NCI-H748 (cell line): ENCODE data around the gene RETN.
A peak's percentile ranks its signal among the peaks of the same experiment; 100 is the strongest.
"Not testable (repeated sequence)": the region's sequence is repeated elsewhere in the genome, so short reads cannot be mapped to it uniquely, and the experiment has no call there.

Source experiments
- DNase-seq: peaks from one replicate; lab custom pipeline; 2025; ENCODE audit not compliant: unreplicated experiment; lab: John Stamatoyannopoulos, UW

The RETN gene

DNA sequence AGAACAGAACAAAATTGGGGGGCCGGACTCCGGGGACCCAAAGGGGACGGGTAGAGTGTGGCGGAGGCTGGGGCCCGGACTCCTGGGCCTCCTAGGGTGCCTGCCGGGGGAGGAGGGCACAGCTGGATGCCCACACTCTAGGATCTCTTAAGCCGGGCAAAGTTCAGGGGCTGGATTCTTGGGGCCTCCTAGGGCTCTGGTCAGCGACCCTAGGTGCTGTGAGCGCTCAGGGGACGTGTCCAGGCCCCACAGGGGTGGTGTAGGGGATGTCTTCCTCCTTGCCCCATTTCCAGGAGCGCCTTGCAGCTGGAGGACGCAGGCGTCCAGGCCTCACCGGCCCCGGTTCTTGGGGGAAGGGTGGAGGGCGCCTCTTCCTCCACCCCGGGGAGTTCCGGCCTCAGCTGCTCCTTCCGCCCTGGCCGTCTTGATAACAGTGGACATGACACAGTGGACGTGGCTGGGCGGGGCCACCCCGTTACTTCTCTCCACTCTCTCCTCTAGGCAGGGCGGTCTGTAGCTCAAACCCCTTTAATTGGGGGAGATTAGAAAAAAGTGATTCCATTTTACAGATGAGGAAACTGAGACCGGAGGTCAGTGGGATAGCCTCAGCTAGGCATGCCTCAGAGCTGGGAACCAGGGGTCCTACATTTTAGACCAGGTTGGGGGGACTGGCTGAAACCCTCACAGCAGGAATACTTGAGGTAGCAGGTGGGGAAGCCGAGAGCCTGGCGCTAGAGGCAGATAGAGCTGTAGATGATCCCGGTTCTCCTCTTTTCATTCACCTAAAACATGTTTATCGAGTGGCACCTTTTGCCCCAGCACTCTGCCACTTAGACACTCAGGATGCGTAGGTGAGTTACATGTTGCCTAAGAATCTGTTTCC is 31.2 kb upstream of the RETN start:
- peak; percentile 9 for DNase-seq

DNA sequence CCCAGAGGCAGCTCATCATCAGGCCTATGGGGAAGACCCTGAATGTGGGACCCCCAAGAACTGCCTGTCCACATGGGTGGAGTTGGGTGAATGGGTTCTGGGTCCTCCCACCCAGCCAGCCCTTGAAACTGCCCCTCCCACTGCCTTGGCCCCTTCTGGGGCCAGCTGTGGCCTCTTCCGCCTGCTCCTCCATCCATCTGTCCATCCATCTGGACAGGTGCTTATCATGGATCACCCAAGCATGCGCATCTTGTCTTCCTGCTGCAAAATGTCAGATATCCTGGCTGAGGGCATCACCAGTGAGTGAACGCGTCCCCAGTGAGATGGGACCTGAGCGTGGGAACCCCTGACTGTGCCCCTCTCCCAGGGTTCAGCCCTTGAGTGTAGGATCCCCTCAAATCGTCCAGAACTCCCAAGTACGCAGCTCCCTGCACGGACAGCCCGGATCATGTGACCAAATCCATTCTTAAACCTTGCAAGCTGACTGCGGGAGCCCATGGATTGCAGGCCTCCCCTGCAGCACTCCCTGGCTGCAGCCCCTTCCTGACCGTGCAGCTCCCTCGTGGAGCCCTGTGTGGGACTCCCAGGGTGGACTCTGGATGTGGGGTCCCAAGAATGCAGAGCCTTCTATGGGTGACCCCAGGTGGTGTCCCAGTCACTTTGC is 29.9 kb upstream of the RETN start:
- no peak for DNase-seq

- DNase-seq, result no peak
Measured at GRCh38 chr19:7639863-7640348, 28.9 kb upstream of the RETN start.

DNA sequence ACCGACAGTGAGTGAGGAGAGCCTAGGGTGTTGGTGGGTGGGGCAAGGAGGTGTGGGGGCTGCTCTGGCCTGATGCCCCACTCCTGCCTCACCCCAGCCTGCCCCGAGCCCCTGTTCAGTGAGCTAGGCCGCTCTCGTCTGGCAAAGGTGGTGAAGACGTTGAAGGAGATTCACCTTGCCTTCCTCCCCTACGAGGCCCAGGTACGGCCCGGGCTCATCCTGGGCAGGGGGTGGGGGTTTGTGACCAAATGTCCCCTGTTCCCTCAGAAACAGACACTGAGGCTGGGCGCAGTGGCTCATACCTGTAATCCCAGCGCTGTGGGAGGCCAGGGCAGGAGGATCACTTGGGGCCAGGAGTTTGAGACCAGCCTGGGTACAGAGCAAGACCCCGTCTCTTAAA is 28.0 kb upstream of the RETN start:
- DNase-seq, result no peak

- no peak for DNase-seq
Measured at GRCh38 chr19:7641290-7642276, 27.3 kb upstream of the RETN start.

GRCh38 chr19:7642295-7643030 is 26.4 kb upstream of the RETN start:
- DNase-seq, result no peak

DNA sequence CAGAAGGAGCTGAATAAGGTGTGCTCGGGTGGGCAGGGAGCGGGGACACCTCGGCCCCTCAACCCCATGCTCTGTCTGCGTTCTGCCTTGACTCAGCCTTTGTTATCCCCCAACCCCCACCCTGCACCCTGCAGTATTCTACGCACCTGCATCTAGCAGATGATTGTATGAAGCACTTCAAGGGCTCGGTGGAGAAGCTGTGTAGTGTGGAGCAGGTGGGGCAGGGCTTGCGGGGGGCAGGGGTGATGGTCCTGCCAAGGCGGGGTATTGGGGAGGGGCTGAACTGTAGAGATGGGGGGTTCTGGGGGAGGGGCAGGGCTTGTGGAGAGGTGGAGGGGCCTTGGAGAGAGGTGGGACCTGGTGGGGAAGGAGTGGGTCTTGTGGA is 25.8 kb upstream of the RETN start:
- DNase-seq, result no peak

DNA sequence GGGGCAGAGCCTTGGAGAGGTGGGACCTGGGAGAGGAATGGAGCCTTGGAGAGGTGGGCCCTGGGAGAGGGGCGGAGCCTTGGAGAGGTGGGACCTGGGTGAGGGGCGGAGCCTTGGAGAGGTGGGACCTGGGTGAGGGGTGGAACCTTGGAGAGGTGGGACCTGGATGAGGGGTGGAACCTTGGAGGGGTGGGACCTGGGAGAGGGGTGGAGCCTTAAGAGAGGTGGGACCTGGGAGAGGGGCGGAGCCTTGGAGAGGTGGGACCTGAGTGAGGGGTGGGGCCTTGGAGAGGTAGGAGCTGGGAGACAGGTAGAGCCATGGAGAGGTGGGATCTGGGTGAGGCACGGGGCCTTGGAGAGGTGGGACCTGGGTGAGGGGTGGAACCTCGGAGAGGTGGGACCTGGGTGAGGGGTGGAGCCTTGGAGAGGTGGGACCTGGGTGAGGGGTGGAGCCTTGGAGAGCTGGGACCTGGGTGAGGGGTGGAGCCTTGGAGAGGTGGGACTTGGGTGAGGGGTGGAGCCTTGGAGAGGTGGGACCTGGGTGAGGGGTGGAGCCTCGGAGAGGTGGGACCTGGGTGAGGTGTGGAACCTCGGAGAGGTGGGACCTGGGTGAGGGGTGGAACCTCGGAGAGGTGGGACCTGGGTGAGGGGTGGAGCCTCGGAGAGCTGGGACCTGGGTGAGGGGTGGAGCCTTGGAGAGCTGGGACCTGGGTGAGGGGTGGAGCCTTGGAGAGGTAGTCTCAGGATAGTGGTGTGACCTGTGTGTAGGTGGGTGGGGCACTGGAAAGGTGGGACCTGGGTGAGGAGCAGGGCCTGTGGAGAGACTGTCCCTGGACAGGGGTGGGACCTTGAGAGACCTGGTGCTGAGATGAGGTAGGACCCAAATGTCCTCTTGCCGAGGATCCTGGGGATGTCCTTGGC is 25.0 kb upstream of the RETN start:
- DNase-seq, result not testable (repeated sequence)

- no peak for DNase-seq
Measured at GRCh38 chr19:7644550-7644877, 24.3 kb upstream of the RETN start.

DNA sequence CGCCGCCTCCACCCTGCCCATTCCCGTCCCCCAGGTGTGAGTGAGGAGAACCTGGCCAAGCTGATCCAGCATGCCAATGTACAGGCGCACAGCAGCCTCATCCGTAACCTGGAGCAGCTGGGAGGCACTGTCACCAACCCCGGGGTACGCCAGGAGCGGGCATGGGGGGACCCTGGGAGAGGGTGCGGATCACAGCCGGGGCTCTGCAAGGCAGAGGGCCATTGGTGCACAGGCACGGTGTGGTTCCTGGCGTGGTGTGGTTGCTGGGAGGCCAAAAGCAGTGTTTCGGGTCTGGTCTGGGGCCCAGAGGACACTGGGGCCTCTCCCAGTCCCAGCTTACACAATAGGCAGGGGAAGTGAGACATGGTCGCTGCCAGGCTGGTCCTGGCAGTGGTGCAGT is 23.7 kb upstream of the RETN start:
- no peak for DNase-seq

DNA sequence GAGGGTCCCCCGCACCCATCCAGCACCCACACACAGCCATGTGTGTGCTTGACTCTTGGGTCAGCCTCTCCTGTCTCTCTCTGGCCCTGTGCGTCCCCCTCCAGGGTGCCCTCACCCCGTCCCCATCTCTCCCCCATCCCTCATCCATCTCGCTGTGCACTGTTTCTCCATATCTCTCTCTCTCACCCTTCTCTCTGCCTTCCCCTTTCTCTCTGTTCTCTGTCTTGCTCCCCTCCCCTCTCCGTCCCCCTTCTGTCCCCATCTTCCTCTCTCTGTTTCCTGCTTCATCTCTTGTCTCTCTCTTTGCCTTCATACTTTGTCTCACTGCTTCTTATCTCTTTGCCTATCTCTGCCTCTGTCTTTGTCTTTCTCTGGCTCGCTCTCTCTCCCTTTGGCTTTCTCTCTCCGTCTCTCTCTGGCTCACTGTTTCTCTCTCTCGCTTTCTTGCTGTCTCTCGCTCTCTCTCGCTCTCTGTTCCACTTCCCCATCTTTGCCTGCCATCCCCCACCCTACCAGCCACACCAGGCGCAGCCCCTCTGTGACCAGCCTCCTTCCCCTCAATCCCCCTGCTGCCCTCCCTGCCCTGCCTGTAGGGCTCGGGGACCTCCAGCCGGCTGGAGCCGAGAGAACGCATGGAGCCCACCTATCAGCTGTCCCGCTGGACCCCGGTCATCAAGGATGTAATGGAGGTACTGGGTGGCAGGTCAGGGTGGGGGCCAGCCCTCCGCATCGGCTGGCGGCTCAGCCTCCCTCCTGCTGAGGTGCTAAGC is 23.0 kb upstream of the RETN start:
- no peak for DNase-seq

DNA sequence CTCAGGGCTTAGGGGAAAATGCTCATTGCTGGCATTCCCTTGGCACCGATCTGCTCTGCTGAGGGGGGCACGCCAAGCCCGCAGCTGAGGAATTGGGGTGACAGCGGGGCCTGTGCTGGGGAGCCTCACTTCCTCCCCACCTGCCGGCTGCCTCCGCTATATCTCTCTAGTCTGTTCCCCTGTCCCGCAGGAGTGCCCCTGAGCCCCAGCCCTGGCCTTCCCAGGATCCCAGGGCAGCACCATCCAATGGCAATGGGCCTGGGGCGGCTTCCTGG is 22.5 kb upstream of the RETN start:
- no peak for DNase-seq

- no peak for DNase-seq
Measured at GRCh38 chr19:7647156-7647555, 21.7 kb upstream of the RETN start.

GRCh38 chr19:7648265-7649014 is 20.4 kb upstream of the RETN start:
- no peak for DNase-seq

DNA sequence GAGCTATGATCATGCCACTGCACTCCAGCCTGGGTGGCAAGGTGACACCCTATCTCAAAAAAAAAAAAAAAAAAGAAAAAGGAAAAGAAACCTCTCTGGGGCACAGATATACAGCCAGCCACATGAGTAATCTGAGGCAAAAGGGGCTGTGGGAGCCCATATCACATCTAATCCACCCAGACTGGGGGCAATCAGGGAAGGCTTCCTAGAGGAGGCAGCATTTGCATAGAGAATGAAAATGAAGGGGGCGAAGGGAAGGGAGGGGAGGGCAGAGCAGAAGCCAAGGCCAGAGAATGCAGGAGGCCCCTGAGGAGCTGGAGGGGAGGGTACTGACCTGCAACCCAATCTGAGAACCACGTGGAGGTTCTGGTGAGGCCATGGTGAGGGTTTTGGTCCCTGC is 18.7 kb upstream of the RETN start:
- DNase-seq, result no peak

- DNase-seq, result peak; percentile 70
Measured at GRCh38 chr19:7652061-7652641, 16.7 kb upstream of the RETN start.

DNA sequence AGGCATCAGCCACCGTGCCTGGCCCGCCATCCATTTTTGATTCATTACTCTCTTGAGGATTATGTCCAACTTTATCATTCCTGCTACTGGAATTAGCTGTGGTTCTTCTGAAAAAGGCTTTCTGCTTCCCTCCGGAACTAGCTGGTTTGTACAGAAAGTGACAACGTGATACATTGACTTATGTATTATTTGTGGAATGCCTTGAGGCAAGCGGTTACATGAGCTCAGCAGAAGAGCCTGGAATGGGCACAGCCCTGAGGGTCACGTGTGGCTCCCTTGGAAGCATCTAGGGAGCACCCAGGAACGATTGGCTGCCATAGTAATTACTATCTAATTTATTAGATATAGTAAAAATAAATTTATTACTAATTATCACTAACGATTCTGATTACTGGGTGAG is 14.4 kb upstream of the RETN start:
- DNase-seq, result no peak

- DNase-seq, result no peak
Measured at GRCh38 chr19:7655581-7655980, 13.3 kb upstream of the RETN start.
